KMS-11 (cell line): ENCODE measurements around the gene ZNF567.
"Not testable (repeated sequence)": the region's sequence is repeated elsewhere in the genome, so short reads cannot be mapped to it uniquely, and the experiment has no call there.

Experiments used
- H2AFZ ChIP-seq: fragments of 200-600 bp; sonication (generic); 2 replicates; pipeline ENCODE4 v1.6.1; 2016; ENCODE audit warnings: antibody characterized with exemption, mixed run types, low read depth
- H3K27ac ChIP-seq: fragments of 200-600 bp; sonication (generic); 2 replicates; pipeline ENCODE4 v1.6.1; 2016; ENCODE audit warnings: mild to moderate bottlenecking, mixed run types
- H3K27me3 ChIP-seq: fragments of 200-600 bp; sonication (generic); 2 replicates; pipeline ENCODE4 v1.6.1; 2017; ENCODE audit warnings: mild to moderate bottlenecking, low read depth, mixed run types, moderate library complexity; ENCODE audit not compliant: insufficient read depth
- H3K36me3 ChIP-seq: fragments of 200-600 bp; sonication (generic); 2 replicates; pipeline ENCODE4 v1.6.1; 2017; ENCODE audit warnings: mild to moderate bottlenecking, mixed run types; ENCODE audit not compliant: insufficient read depth
- H3K4me1 ChIP-seq: fragments of 200-600 bp; sonication (generic); 2 replicates; pipeline ENCODE4 v1.6.1; 2016; ENCODE audit warnings: mild to moderate bottlenecking, low read depth, mixed run types; ENCODE audit not compliant: poor library complexity, severe bottlenecking
- H3K4me2 ChIP-seq: fragments of 200-600 bp; sonication (generic); 2 replicates; pipeline ENCODE4 v1.7.0; 2016; ENCODE audit warnings: mild to moderate bottlenecking, mixed run types
- H3K4me3 ChIP-seq: fragments of 200-600 bp; sonication (generic); IDR thresholded peaks from 2 replicates; pipeline ENCODE4 v1.6.1; 2017; ENCODE audit warnings: low read depth, low read length, mixed read lengths; ENCODE audit not compliant: insufficient read depth
- H3K79me2 ChIP-seq: fragments of 200-600 bp; sonication (generic); 2 replicates; pipeline ENCODE4 v1.6.1; 2016; ENCODE audit warnings: low read depth, mixed run types; ENCODE audit not compliant: insufficient read depth
- H3K9ac ChIP-seq: fragments of 200-600 bp; sonication (generic); 2 replicates; pipeline ENCODE4 v1.6.1; 2016; ENCODE audit warnings: mild to moderate bottlenecking, mixed run types
- H4K20me1 ChIP-seq: fragments of 200-600 bp; sonication (generic); 2 replicates; pipeline ENCODE4 v1.6.1; 2016; ENCODE audit warnings: mild to moderate bottlenecking, mixed run types; ENCODE audit not compliant: insufficient read depth
- CTCF ChIP-seq: fragments of 200-600 bp; sonication (generic); conservative IDR thresholded peaks from 2 replicates; pipeline ENCODE4 v1.6.1; 2017; ENCODE audit warnings: low read depth, mild to moderate bottlenecking, antibody characterized with exemption, low read length, moderate library complexity, mixed read lengths

The ZNF567 gene

GRCh38 chr19:36747750-36748149 is 60.3 kb downstream of the ZNF567 start:
- TF ChIP-seq CTCF = no peak
- H4K20me1 ChIP-seq = no peaks in the 10 kb centered on the region
- no peak overlapping the region for H3K27ac ChIP-seq
- H3K36me3 ChIP-seq = no peaks in the 10 kb centered on the region
- H3K4me1 ChIP-seq = no peaks in the 10 kb centered on the region
- H3K27me3 ChIP-seq = no peaks in the 10 kb centered on the region
- no peak overlapping the region for H3K9ac ChIP-seq
- H3K79me2 ChIP-seq = no peaks in the 10 kb centered on the region
- no peak overlapping the region for H3K4me3 ChIP-seq
- no peak overlapping the region for H3K4me2 ChIP-seq
- H2AFZ ChIP-seq = no peak overlapping the region

GRCh38 chr19:36748431-36749275 is 61.2 kb downstream of the ZNF567 start:
- H3K4me3 ChIP-seq = no peak overlapping the region
- no peaks in the 10 kb centered on the region for H3K36me3 ChIP-seq

GRCh38 chr19:36749613-36750012 is 62.2 kb downstream of the ZNF567 start:
- not testable (repeated sequence) for H2AFZ ChIP-seq, H3K27me3 ChIP-seq, H3K4me2 ChIP-seq, H4K20me1 ChIP-seq, H3K4me1 ChIP-seq, H3K9ac ChIP-seq, H3K27ac ChIP-seq, H3K79me2 ChIP-seq, H3K4me3 ChIP-seq, H3K36me3 ChIP-seq

More at GRCh38 chr19:36748431-36749275, 61.2 kb downstream of the ZNF567 start:
- Histone ChIP-seq H3K4me1 (no peaks in the 10 kb centered on the region), H3K27me3 (no peaks in the 10 kb centered on the region), H3K79me2 (no peaks in the 10 kb centered on the region), H3K4me2 (no peak overlapping the region), H4K20me1 (no peaks in the 10 kb centered on the region), H2AFZ (no peak overlapping the region), H3K9ac (no peak overlapping the region), H3K27ac (no peak overlapping the region)
- no peak for TF ChIP-seq CTCF

GRCh38 chr19:36750066-36750691 is 62.8 kb downstream of the ZNF567 start:
- no peak overlapping the region for H3K4me2 ChIP-seq
- H3K36me3 ChIP-seq = peaks cover 3% of the 10 kb centered on the region; the same call in 1 of the 2 replicates
- no peaks in the 10 kb centered on the region for H3K4me1 ChIP-seq
- no peak overlapping the region for H2AFZ ChIP-seq
- H3K27me3 ChIP-seq = no peaks in the 10 kb centered on the region
- H3K4me3 ChIP-seq = no peak overlapping the region
- no peaks in the 10 kb centered on the region for H4K20me1 ChIP-seq
- H3K9ac ChIP-seq = no peak overlapping the region
- no peaks in the 10 kb centered on the region for H3K79me2 ChIP-seq
- no peak overlapping the region for H3K27ac ChIP-seq
- no peak for TF ChIP-seq CTCF
